CD14-positive monocyte (primary cell): ENCODE data around the gene DTYMK. TPM values are rescaled to one million over a fixed set of nuclear protein-coding genes. Genes with fewer than 3 reads are reported as not detected.

Experiments
- DNase-seq, 3 donors: peaks; one replicate each; pipeline ENCODE4 v3.0.0-alpha.2; 2011 to 2022
- H2AFZ ChIP-seq: 2 replicates; pipeline ENCODE4 v1.6.0; 2012; ENCODE audit warnings: mild to moderate bottlenecking, low read depth, low read length, inconsistent platforms; ENCODE audit not compliant: insufficient read depth, poor library complexity, severe bottlenecking
- H3K27ac ChIP-seq, 2 donors: 1 replicate in 1 of 2; 2 replicates in 1 of 2; pipeline ENCODE4 v1.5.1; 2012 to 2013; ENCODE audit warnings: low read length in 2 of 2, control low read depth in 1 of 2, inconsistent platforms in 1 of 2, low read depth in 1 of 2, mild to moderate bottlenecking in 1 of 2
- H3K27me3 ChIP-seq, 2 donors: one replicate each; pipeline versions ENCODE4 v1.6.0 to v1.6.1; 2011 to 2013; ENCODE audit warnings: low read length in 2 of 2; ENCODE audit not compliant: control insufficient read depth in 2 of 2, insufficient read depth in 2 of 2
- H3K36me3 ChIP-seq, 2 donors: replicated peaks in 1 of 2; 1 replicate in 1 of 2; 2 replicates in 1 of 2; pipeline versions ENCODE4 v1.5.1 to v1.6.1; 2012 to 2013; ENCODE audit warnings: low read length in 2 of 2, control low read depth in 1 of 2, inconsistent platforms in 1 of 2, mild to moderate bottlenecking in 1 of 2; ENCODE audit not compliant: insufficient read depth in 2 of 2, control insufficient read depth in 1 of 2
- H3K4me1 ChIP-seq, 2 donors: 1 replicate in 1 of 2; 2 replicates in 1 of 2; pipeline versions ENCODE4 v1.5.1 to v1.6.1; 2012 to 2013; ENCODE audit warnings: low read length in 2 of 2, control low read depth in 1 of 2, inconsistent platforms in 1 of 2, mild to moderate bottlenecking in 1 of 2, moderate library complexity in 1 of 2; ENCODE audit not compliant: insufficient read depth in 2 of 2, control insufficient read depth in 1 of 2
- H3K4me2 ChIP-seq: replicated peaks from 2 replicates; pipeline ENCODE3; 2012; ENCODE audit warnings: low read length, moderate library complexity, mild to moderate bottlenecking; ENCODE audit not compliant: poor library complexity, severe bottlenecking; ENCODE audit errors: extremely low read depth
- H3K4me3 ChIP-seq, 3 experiments: fragments of 200-600 bp in 1 of 3; sonication (generic) in 1 of 3; replicated peaks in 1 of 3; 1 replicate in 2 of 3; 2 replicates in 1 of 3; pipeline ENCODE4 v1.5.1; 2011 to 2013; ENCODE audit warnings: low read length in 3 of 3, mild to moderate bottlenecking in 3 of 3, control low read depth in 2 of 3, low read depth in 2 of 3, inconsistent platforms in 1 of 3, moderate library complexity in 1 of 3
- H3K79me2 ChIP-seq: 2 replicates; pipeline ENCODE4 v1.6.0; 2012; ENCODE audit warnings: mild to moderate bottlenecking, control low read depth, inconsistent platforms, low read length, moderate library complexity; ENCODE audit not compliant: insufficient read depth
- H3K9ac ChIP-seq: 2 replicates; pipeline ENCODE4 v1.6.0; 2017; ENCODE audit warnings: low read length, mild to moderate bottlenecking; ENCODE audit not compliant: insufficient read depth, poor library complexity, severe bottlenecking
- H3K9me3 ChIP-seq, 2 donors: replicated peaks in 1 of 2; 1 replicate in 1 of 2; 2 replicates in 1 of 2; pipeline versions ENCODE4 v1.5.1 to v1.6.1; 2012 to 2013; ENCODE audit warnings: low read length in 2 of 2, control low read depth in 1 of 2; ENCODE audit not compliant: control insufficient read depth in 1 of 2, insufficient read depth in 1 of 2
- H4K20me1 ChIP-seq: 2 replicates; pipeline ENCODE4 v1.6.0; 2012; ENCODE audit warnings: mild to moderate bottlenecking, low read length, control low read depth, moderate library complexity; ENCODE audit not compliant: insufficient read depth
- H3K27ac Mint-ChIP-seq, 7 donors: one replicate each; pipeline ENCODE4 v1.8.0; 2020; ENCODE audit warnings: mild to moderate bottlenecking in 7 of 7, mixed read lengths in 7 of 7, moderate library complexity in 6 of 7, inconsistent platforms in 2 of 7
- H3K27me3 Mint-ChIP-seq, 3 donors: one replicate each; pipeline ENCODE4 v1.8.0; 2021 to 2022; ENCODE audit warnings: low read depth in 3 of 3, mild to moderate bottlenecking in 3 of 3, mixed read lengths in 3 of 3, moderate library complexity in 3 of 3, inconsistent platforms in 1 of 3
- H3K36me3 Mint-ChIP-seq, 2 donors: one replicate each; pipeline ENCODE4 v1.8.0; 2020; ENCODE audit warnings: mixed read lengths in 2 of 2, inconsistent platforms in 1 of 2, mild to moderate bottlenecking in 1 of 2
- H3K4me1 Mint-ChIP-seq: one replicate; pipeline ENCODE4 v1.8.0; 2020; ENCODE audit warnings: mild to moderate bottlenecking, mixed read lengths
- H3K4me3 Mint-ChIP-seq, 2 donors: one replicate each; pipeline ENCODE4 v1.8.0; 2020; ENCODE audit warnings: mild to moderate bottlenecking in 2 of 2, mixed read lengths in 2 of 2, moderate library complexity in 1 of 2
- H3K9me3 Mint-ChIP-seq, 7 donors: one replicate each; pipeline ENCODE4 v1.8.0; 2020 to 2022; ENCODE audit warnings: mixed read lengths in 7 of 7, mild to moderate bottlenecking in 6 of 7, moderate library complexity in 6 of 7, inconsistent platforms in 2 of 7
- CTCF ChIP-seq: fragments of 200-600 bp; IDR thresholded peaks from one replicate; pipeline ENCODE4 v1.8.0; 2022; ENCODE audit warnings: antibody characterized with exemption, mild to moderate bottlenecking
- WGBS: methylation state at CpG from one replicate; pipeline ENCODE4 v1.1.5; 2013; ENCODE audit warnings: missing lambda C conversion rate; ENCODE audit not compliant: insufficient coverage; 5-methylcytosine and 5-hydroxymethylcytosine counted together
- intact Hi-C, 2 donors: fragments of 100-400 bp; cut with micrococcal nuclease; formaldehyde crosslinking; loops; one replicate each; pipeline versions ENCODE4 v1.15.0 to v1.15.1; 2023
- polyA plus RNA-seq, 3 donors: library from polyadenylated mRNA; depleted of rRNA in 1 of 3; unstranded in 2 of 3; stranded (reverse) in 1 of 3; fragments of 300-500 nt in 2 of 3; fragments of >200 nt in 1 of 3; fragmentation: Illumina TruSeq in 2 of 3; gene quantifications; 1 replicate in 2 of 3; 2 replicates in 1 of 3; pipeline ENCODE4 v1.2.3, GENCODE V29; 2012 to 2021

DTYMK gene
- polyA plus RNA-seq, 3 donors: 13.0 to 23.5 (median 18.7) TPM

GRCh38 chr2:241638940-241639339, 47.7 kb downstream of the DTYMK start:
- TF ChIP-seq CTCF: no peak
- Histone ChIP-seq H3K4me3 (peak overlapping the region in 1 of 3 experiments; percentile 96), H4K20me1 (peaks cover 65% of the 10 kb centered on the region), H3K4me1 (peaks cover 23 to 31% of the 10 kb centered on the region in 2 donors), H3K79me2 (peaks cover 86% of the 10 kb centered on the region), H3K36me3 (peaks cover 2 to 10% of the 10 kb centered on the region in 2 donors), H3K9me3 (no peaks in the 10 kb centered on the region), H3K4me2 (peak overlapping the region; percentile 86), H3K27me3 (no peaks in the 10 kb centered on the region), H3K9ac (no peak overlapping the region), H3K27ac (no peak overlapping the region), H2AFZ (no peak overlapping the region)
- no peak for DNase-seq
- H3K4me1 Mint-ChIP-seq: peaks cover 51% of the 10 kb centered on the region
- WGBS: 95% methylated on average over 13 of the region's 14 CpGs
- peaks cover 0 to 2% (median 0%) of the 10 kb centered on the region in 3 donors for H3K27me3 Mint-ChIP-seq
- H3K9me3 Mint-ChIP-seq: peaks cover 0 to 4% (median 0%) of the 10 kb centered on the region in 7 donors
- H3K36me3 Mint-ChIP-seq: peaks cover 18 to 32% of the 10 kb centered on the region in 2 donors
- no peak overlapping the region for H3K27ac Mint-ChIP-seq
- intact Hi-C loops: loop anchor here (2.0 to 10.0 kb wide), 5 partner anchors 48 to 284 kb away; partner anchors contain the start of genes DTYMK (in 2 of the 2), FARP2 (in 2 of the 2), ING5 (in 1 of the 2) and STK25 (in 1 of the 2)
- peak overlapping the region; percentile 11 to 84 for H3K4me3 Mint-ChIP-seq

GRCh38 chr2:241637795-241638660, 48.6 kb downstream of the DTYMK start:
- peaks cover 9 to 16% of the 10 kb centered on the region in 2 donors for H3K36me3 ChIP-seq
- Mint-ChIP-seq H3K36me3 (peaks cover 21 to 33% of the 10 kb centered on the region in 2 donors), H3K27ac (peak overlapping the region; percentile 75 to 97 (median 90)), H3K9me3 (peaks cover 0 to 4% (median 0%) of the 10 kb centered on the region in 7 donors), H3K27me3 (peaks cover 0 to 2% (median 0%) of the 10 kb centered on the region in 3 donors), H3K4me1 (peaks cover 51% of the 10 kb centered on the region), H3K4me3 (peak overlapping the region; percentile 84 to 90)
- WGBS: 0% methylated on average over 60 of the region's 67 CpGs
- peak; percentile 44 to 59 (median 46) for DNase-seq
- H3K9ac ChIP-seq: peak overlapping the region; percentile 93
- H3K27ac ChIP-seq: peak overlapping the region in 1 of 2 donors; percentile 95
- TF ChIP-seq CTCF: no peak
- intact Hi-C loops: loop anchor here (2.0 to 10.0 kb wide), 6 partner anchors 49 to 323 kb away; partner anchors contain the start of genes DTYMK (in 2 of the 2), FARP2 (in 2 of the 2), HDLBP (in 1 of the 2) and ING5 (in 1 of the 2)
- H3K4me3 ChIP-seq: peak overlapping the region; percentile 67 to 96 (median 77)
- peak overlapping the region; percentile 91 for H2AFZ ChIP-seq
- H3K4me2 ChIP-seq: peak overlapping the region; percentile 86
- H3K27me3 ChIP-seq: no peaks in the 10 kb centered on the region
- peaks cover 55% of the 10 kb centered on the region for H4K20me1 ChIP-seq
- H3K4me1 ChIP-seq: peaks cover 23 to 31% of the 10 kb centered on the region in 2 donors
- H3K79me2 ChIP-seq: peaks cover 85% of the 10 kb centered on the region
- H3K9me3 ChIP-seq: no peaks in the 10 kb centered on the region
